Measurements from ENCODE around the gene CTNNBIP1. TPM values are rescaled to one million over a fixed set of nuclear protein-coding genes. Genes with fewer than 3 reads are reported as not detected.

CTNNBIP1 gene
- polyA plus RNA-seq, 1 donor from 2014 or later: 10.0 TPM

- Mint-ChIP-seq H3K4me1 (peaks cover 17 to 22% (median 18%) of the 10 kb centered on the region in 3 donors), H3K9me3 (no peaks in the 10 kb centered on the region), H3K4me3 (peak overlapping the region in 2 of 4 donors; percentile 44 to 45), H3K27me3 (no peaks in the 10 kb centered on the region), H3K36me3 (no peaks in the 10 kb centered on the region), H3K27ac (no peak overlapping the region)
These were observed 82.4 kb downstream of the CTNNBIP1 start for GRCh38 chr1:9827558-9828185.

DNA sequence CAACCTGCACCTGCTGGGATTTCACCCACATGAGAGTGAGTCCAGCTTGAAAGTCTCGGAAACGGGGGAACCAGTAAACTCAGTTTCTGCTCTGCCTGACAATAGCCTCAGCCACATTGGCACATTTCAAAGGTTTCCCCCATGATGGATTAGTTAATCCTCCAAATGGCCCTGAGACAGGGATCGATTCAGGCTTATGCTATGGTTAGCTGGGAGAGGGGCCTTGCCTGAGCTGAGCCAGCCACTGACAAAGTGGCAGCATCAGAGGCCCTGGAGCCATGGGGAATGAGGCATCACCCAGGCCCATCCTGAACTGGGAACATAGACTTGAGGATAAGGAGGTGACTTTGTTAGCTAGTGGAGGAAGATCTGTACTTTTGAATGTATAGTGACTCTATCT is 83.5 kb downstream of the CTNNBIP1 start:
- Mint-ChIP-seq H3K36me3 (no peaks in the 10 kb centered on the region), H3K9me3 (no peaks in the 10 kb centered on the region), H3K27ac (peak overlapping the region; percentile 24 to 84 (median 76)), H3K4me1 (peaks cover 24 to 31% (median 27%) of the 10 kb centered on the region in 3 donors), H3K4me3 (peak overlapping the region in 1 of 4 donors; percentile 84), H3K27me3 (no peaks in the 10 kb centered on the region)

DNA sequence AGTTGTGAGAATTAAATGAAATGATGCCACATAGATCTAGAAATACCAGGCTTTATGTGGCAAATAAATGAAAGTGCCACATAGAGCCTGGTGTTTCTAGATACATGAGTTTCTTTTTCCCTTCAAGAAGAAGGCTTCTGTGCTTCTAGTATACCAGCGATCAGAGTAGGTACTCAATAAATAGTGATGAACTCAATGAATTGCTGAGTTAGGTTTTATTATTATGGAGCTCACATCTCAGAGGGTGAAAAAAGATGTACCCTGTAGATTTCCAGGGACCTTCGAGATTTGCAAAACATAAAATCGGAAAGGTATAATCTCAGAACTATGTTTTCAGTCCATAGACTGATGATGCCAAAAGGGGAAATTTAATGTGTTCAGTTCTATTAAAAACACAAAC is 84.0 kb downstream of the CTNNBIP1 start:
- Mint-ChIP-seq H3K27me3 (no peaks in the 10 kb centered on the region), H3K4me1 (peaks cover 24 to 31% (median 27%) of the 10 kb centered on the region in 3 donors), H3K27ac (peak overlapping the region; percentile 76 to 92 (median 84)), H3K36me3 (no peaks in the 10 kb centered on the region), H3K4me3 (peak overlapping the region; percentile 83 to 92 (median 85)), H3K9me3 (no peaks in the 10 kb centered on the region)

- H3K9me3 Mint-ChIP-seq: no peaks in the 10 kb centered on the region
- H3K4me3 Mint-ChIP-seq: peak overlapping the region; percentile 83 to 92 (median 85)
- H3K36me3 Mint-ChIP-seq: peaks cover 3% of the 10 kb centered on the region
- H3K27ac Mint-ChIP-seq: peak overlapping the region; percentile 76 to 92 (median 84)
- no peaks in the 10 kb centered on the region for H3K27me3 Mint-ChIP-seq
- peaks cover 28 to 36% (median 31%) of the 10 kb centered on the region in 3 donors for H3K4me1 Mint-ChIP-seq
These were observed 84.7 kb downstream of the CTNNBIP1 start for GRCh38 chr1:9825093-9826074.

- Mint-ChIP-seq H3K4me1 (peaks cover 31 to 37% (median 36%) of the 10 kb centered on the region in 3 donors), H3K9me3 (no peaks in the 10 kb centered on the region), H3K27me3 (no peaks in the 10 kb centered on the region), H3K36me3 (peaks cover 3% of the 10 kb centered on the region), H3K4me3 (peak overlapping the region; percentile 83 to 92 (median 85)), H3K27ac (peak overlapping the region; percentile 76 to 92 (median 84))
These were observed 85.4 kb downstream of the CTNNBIP1 start for GRCh38 chr1:9824702-9825089.

- H3K9me3 Mint-ChIP-seq: no peaks in the 10 kb centered on the region
- peak within 1 kb of the TSS; percentile 92 to 98 (median 94) for H3K27ac Mint-ChIP-seq
- no peaks in the 10 kb centered on the region for H3K27me3 Mint-ChIP-seq
- peak within 1 kb of the TSS; percentile 93 to 100 (median 94) for H3K4me3 Mint-ChIP-seq
- H3K4me1 Mint-ChIP-seq: peaks cover 33 to 37% (median 36%) of the 10 kb centered on the region in 3 donors
- H3K36me3 Mint-ChIP-seq: peaks cover 3% of the 10 kb centered on the region
These were observed 85.9 kb downstream of the CTNNBIP1 start, which contains the start of gene CLSTN1 for GRCh38 chr1:9823943-9824701. TSS of gene CLSTN1 (minus strand) at chr1:9823965. CDS start at chr1:9823733, 232 bp downstream.

DNA sequence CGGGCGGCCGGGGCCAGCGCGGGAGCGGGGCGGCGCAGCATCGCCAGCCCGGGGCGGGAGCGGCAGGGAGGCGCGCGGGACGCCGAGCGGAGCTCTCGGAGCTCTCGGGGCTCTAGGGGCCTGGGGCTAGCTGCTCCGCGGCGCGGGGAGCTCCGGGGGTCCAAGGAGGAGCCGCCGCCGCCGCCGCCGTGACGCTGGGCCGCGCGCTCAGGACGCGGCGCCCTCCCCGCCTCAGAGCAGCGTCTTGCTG is 86.5 kb downstream of the CTNNBIP1 start:
- H3K27ac Mint-ChIP-seq: no peak overlapping the region

DNA sequence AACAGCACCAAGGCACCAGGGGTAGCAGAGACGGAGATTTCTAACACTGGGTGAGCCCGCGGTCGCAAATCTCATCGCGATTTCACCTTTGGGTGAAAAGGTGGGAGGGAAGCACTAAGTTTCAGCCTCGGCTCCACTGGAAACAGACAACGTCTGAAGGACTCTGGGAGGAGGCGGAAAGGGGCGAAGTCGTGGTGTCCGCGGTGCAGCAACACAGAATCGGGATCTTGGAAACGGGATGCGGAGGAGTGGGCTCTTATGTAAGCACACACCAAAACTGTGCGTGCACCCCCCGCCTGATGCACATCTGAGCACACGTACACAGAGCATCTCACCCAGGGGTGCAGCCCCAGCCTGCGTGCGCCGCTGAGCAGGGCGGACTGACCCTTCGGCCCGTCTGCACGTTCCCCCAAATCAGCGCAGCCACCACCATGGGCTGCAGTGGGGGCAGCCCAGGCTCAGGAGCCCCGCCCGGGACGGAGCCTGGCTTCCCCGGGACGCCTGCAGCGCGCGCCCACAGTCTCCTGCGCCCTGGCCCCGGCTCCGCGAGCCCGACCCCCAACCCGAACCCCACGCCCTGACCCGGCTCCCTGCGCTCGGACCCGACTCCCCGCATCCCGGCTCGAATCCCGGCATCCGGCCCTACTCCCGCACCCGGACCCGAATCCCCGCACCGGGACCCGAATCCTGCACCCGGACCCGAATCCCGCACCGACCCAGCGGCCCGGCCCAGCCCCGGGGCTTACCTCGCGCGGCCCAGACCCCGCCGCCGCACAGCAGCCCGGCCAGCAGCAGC is 87.0 kb downstream of the CTNNBIP1 start:
- H3K9me3 Mint-ChIP-seq: no peaks in the 10 kb centered on the region
- H3K4me1 Mint-ChIP-seq: peaks cover 33 to 38% (median 37%) of the 10 kb centered on the region in 3 donors
- H3K27ac Mint-ChIP-seq: peak overlapping the region; percentile 88 to 98 (median 94)
- H3K27me3 Mint-ChIP-seq: no peaks in the 10 kb centered on the region
- peaks cover 3% of the 10 kb centered on the region for H3K36me3 Mint-ChIP-seq
- peak overlapping the region; percentile 93 to 100 (median 94) for H3K4me3 Mint-ChIP-seq

More for the DNA sequence above, 86.5 kb downstream of the CTNNBIP1 start:
- Mint-ChIP-seq H3K27me3 (no peaks in the 10 kb centered on the region), H3K4me3 (peak overlapping the region in 3 of 4 donors; percentile 63 to 77 (median 70)), H3K36me3 (peaks cover 3% of the 10 kb centered on the region), H3K4me1 (peaks cover 33 to 38% (median 37%) of the 10 kb centered on the region in 3 donors), H3K9me3 (no peaks in the 10 kb centered on the region)

DNA sequence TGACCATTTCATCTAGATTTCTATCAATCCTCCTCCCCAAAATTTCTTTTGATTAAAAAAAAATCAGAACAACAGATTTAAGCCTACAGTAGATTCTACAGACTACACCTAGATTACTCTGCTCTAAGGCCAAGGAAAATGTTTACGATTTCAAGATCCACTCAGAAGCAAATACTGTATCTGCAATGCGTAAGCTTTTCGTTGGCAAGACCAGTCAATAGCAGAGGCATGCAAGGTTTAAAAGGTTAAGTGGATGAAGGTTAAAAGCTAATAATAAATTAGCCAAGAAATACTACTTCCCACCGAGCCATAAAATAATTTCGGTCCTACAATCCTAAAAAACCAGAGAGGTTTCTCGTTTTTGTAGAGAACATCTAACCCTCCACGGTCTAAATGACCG is 87.6 kb downstream of the CTNNBIP1 start:
- Mint-ChIP-seq H3K4me1 (peaks cover 30 to 38% (median 37%) of the 10 kb centered on the region in 3 donors), H3K9me3 (no peaks in the 10 kb centered on the region), H3K36me3 (peaks cover 3% of the 10 kb centered on the region), H3K4me3 (peak overlapping the region; percentile 93 to 100 (median 94)), H3K27ac (peak overlapping the region; percentile 88 to 98 (median 94)), H3K27me3 (no peaks in the 10 kb centered on the region)

- peak overlapping the region in 1 of 3 donors; percentile 94 for H3K27ac Mint-ChIP-seq
- H3K4me3 Mint-ChIP-seq: peak overlapping the region in 3 of 4 donors; percentile 9 to 100 (median 93)
These were observed 88.4 kb downstream of the CTNNBIP1 start for GRCh38 chr1:9821710-9822109.

DNA sequence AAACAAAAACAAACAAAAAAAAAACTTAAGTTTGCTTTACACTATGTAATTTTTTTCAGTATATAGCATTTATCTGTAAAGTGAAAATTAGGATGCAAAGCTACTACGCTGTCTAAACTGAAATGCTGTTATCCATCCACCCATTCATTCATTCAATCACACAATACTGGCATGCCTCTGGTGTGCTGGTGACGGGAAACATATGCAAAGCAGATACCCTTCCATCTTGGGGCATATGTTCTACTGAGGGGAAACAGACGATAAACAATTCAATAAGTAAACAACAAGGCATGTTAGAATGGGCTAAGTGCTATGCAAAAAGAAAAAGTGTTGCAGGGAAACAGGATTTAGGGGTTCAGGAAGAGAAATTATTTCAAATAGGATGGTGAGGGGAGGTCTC is 89.5 kb downstream of the CTNNBIP1 start:
- Mint-ChIP-seq H3K4me3 (peak overlapping the region in 3 of 4 donors; percentile 15 to 78 (median 64)), H3K27ac (peak overlapping the region in 2 of 3 donors; percentile 1 to 29), H3K27me3 (no peaks in the 10 kb centered on the region), H3K4me1 (peaks cover 31 to 33% (median 32%) of the 10 kb centered on the region in 3 donors), H3K36me3 (peaks cover 3% of the 10 kb centered on the region), H3K9me3 (no peaks in the 10 kb centered on the region)

More at GRCh38 chr1:9821710-9822109, 88.4 kb downstream of the CTNNBIP1 start:
- Mint-ChIP-seq H3K9me3 (no peaks in the 10 kb centered on the region), H3K4me1 (peaks cover 30 to 38% (median 37%) of the 10 kb centered on the region in 3 donors), H3K27me3 (no peaks in the 10 kb centered on the region), H3K36me3 (peaks cover 3% of the 10 kb centered on the region)

GRCh38 chr1:9817734-9818133 is 92.3 kb downstream of the CTNNBIP1 start:
- no peak overlapping the region for H3K27ac Mint-ChIP-seq
- peaks cover 4% of the 10 kb centered on the region for H3K36me3 Mint-ChIP-seq
- H3K4me3 Mint-ChIP-seq: no peak overlapping the region
- no peaks in the 10 kb centered on the region for H3K9me3 Mint-ChIP-seq
- peaks cover 20 to 30% (median 25%) of the 10 kb centered on the region in 3 donors for H3K4me1 Mint-ChIP-seq
- no peaks in the 10 kb centered on the region for H3K27me3 Mint-ChIP-seq

DNA sequence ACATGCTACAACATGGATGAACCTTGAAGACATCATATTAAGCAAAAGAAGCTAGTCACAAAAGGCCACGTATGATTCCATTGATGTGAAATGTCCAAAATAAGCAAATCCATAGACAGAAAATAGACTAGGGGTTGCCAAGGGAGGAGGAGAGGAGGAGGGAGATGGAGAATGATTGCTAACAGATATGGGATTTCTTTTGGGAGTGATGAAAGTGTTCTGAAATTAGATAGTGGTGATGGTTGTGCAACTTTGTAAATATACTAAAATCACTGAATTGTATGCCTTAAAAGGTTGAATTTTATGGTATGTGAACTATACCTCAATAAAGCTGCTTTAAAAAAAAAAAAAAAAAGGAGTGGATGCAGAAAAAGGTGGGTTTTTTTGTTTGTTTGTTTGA is 93.9 kb downstream of the CTNNBIP1 start:
- Mint-ChIP-seq H3K27me3 (no peaks in the 10 kb centered on the region), H3K27ac (no peak overlapping the region), H3K36me3 (peaks cover 4% of the 10 kb centered on the region), H3K4me1 (peaks cover 14 to 21% (median 16%) of the 10 kb centered on the region in 3 donors), H3K4me3 (no peak overlapping the region), H3K9me3 (no peaks in the 10 kb centered on the region)

GRCh38 chr1:9815150-9815549 is 94.9 kb downstream of the CTNNBIP1 start:
- no peak overlapping the region for H3K4me3 Mint-ChIP-seq
- no peak overlapping the region for H3K27ac Mint-ChIP-seq
- peaks cover 4% of the 10 kb centered on the region for H3K36me3 Mint-ChIP-seq
- no peaks in the 10 kb centered on the region for H3K9me3 Mint-ChIP-seq
- H3K4me1 Mint-ChIP-seq: peaks cover 11 to 19% (median 15%) of the 10 kb centered on the region in 3 donors
- H3K27me3 Mint-ChIP-seq: no peaks in the 10 kb centered on the region

Measured in IgD-negative memory B cell (primary cell).